ENCODE results near the gene INPP5A. TPM values are rescaled to one million over a fixed set of nuclear protein-coding genes. Genes with fewer than 3 reads are reported as not detected.
"Not testable (repeated sequence)": the region's sequence is repeated elsewhere in the genome, so short reads cannot be mapped to it uniquely, and the experiment has no call there.

Gene INPP5A
- total RNA-seq, 4 donors from 2014 or later = 31.2 to 51.8 (median 41.5) TPM

DNA sequence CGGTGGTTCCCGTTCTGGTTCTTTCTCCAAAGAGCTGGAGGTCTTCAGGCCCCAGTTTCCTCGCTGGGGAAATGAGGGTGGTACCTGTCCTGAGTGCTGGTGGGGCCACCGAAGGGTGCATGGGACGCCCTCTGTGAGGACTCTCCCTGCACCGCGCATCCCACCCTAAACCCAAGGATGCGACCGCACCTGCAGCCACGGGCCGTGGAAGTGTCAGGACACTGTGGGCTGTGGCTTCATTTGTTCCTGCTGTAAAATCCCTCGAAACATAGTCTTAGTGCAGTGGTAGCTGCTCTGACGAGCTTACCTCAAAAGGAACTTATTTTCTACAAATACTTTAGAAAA is 164.2 kb downstream of the INPP5A start:
- 96 to 97% methylated on average over 10 to 12 of the region's 13 CpGs for WGBS, 2 donors
- DNase-seq (ENCODE audit: low spot score in 2 of 2) = no peak
- intact Hi-C loops (cut with DNase I; ENCODE audit: low total_unique reads) = no loop called here
- H3K4me3 ChIP-seq (ENCODE audit: low read depth, poor library complexity, severe bottlenecking) = no peak overlapping the region
- TF ChIP-seq, protein P1, sequence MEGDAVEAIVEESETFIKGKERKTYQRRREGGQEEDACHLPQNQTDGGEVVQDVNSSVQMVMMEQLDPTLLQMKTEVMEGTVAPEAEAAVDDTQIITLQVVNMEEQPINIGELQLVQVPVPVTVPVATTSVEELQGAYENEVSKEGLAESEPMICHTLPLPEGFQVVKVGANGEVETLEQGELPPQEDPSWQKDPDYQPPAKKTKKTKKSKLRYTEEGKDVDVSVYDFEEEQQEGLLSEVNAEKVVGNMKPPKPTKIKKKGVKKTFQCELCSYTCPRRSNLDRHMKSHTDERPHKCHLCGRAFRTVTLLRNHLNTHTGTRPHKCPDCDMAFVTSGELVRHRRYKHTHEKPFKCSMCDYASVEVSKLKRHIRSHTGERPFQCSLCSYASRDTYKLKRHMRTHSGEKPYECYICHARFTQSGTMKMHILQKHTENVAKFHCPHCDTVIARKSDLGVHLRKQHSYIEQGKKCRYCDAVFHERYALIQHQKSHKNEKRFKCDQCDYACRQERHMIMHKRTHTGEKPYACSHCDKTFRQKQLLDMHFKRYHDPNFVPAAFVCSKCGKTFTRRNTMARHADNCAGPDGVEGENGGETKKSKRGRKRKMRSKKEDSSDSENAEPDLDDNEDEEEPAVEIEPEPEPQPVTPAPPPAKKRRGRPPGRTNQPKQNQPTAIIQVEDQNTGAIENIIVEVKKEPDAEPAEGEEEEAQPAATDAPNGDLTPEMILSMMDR (IDR thresholded peaks at IDR 0.05) = no peak
- no peak for TF ChIP-seq POLR2A (IDR thresholded peaks at IDR 0.05)

DNA sequence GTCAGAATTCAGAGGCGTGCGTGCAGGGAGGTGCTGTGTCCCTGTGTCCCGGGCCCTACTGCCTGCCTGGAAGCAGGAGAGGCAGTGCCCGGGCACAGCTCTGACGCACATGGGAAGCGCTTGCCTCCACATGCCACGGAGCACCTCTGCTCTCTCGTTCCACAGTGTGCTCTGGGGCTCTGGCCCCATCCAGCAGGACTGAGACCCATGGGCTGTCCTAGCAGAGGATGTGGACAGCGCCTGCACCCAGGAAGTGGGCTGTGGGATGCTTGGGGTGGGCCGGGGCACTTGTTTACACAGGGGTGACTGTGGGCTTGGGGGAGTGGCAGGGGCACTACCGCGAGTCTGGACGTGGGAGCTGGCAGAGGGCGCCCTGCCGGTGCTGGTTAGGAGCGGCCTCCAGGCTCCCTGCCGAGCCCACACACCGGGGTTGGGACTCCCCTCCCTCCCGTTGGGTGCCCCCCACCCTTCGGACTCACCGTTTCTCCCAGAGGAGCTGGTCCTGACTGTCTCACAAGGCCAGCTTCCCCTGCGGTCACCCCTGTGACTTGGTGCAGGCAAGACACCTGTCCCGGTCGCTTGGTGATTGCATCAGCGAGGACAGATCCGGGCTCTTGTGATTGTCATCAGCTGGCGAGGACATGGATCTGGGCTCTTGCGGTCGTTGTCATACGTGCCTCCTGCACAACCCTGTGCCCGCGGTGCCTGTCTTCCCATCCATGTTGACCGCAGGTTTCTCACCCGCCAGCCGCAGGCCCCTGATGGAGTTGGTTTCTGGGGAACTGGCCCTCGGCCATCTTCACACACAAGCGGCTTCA is 165.2 kb downstream of the INPP5A start:
- peak in 1 of 2 donors; percentile 81 for DNase-seq (ENCODE audit: low spot score in 2 of 2)
- intact Hi-C loops (cut with DNase I; ENCODE audit: low total_unique reads) = no loop called here
- 90% methylated on average over 24 to 37 of the region's 37 CpGs for WGBS, 2 donors
- TF ChIP-seq POLR2A (IDR thresholded peaks at IDR 0.05) = no peak
- TF ChIP-seq, protein P1 (IDR thresholded peaks at IDR 0.05) = no peak
- H3K4me3 ChIP-seq (ENCODE audit: low read depth, poor library complexity, severe bottlenecking) = no peak overlapping the region

DNA sequence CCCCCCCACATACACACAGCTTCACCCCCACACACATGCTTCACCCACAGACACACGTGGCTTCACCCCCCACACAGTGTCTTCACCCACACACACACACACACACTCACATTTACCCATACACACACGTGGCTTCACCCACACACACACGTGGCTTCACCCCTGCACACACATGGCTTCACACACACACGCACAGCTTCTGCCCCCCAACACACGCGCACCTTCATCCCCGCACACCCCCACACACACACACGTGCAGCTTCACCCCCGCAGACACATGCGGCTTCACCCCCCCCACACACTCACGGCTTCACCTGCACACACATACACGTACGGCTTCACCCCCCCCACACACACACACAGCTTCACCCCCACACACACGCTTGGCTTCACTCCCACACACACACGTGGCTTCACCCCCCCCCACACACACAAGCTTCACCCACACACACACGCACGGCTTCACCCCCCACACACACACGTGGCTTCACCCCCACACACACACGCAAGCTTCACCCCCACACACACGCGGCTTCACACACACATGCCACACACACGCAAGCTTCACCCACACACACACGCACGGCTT is 165.9 kb downstream of the INPP5A start:
- DNase-seq (ENCODE audit: low spot score in 2 of 2) = no peak
- intact Hi-C loops (cut with DNase I; ENCODE audit: low total_unique reads) = no loop called here
- no peak overlapping the region for H3K4me3 ChIP-seq (ENCODE audit: low read depth, poor library complexity, severe bottlenecking)
- whole genome bisulfite sequencing, 2 donors = 94 to 95% methylated on average over 24 of the region's 24 CpGs
- TF ChIP-seq, protein P1 (IDR thresholded peaks at IDR 0.05) = no peak
- TF ChIP-seq POLR2A (IDR thresholded peaks at IDR 0.05) = no peak

DNA sequence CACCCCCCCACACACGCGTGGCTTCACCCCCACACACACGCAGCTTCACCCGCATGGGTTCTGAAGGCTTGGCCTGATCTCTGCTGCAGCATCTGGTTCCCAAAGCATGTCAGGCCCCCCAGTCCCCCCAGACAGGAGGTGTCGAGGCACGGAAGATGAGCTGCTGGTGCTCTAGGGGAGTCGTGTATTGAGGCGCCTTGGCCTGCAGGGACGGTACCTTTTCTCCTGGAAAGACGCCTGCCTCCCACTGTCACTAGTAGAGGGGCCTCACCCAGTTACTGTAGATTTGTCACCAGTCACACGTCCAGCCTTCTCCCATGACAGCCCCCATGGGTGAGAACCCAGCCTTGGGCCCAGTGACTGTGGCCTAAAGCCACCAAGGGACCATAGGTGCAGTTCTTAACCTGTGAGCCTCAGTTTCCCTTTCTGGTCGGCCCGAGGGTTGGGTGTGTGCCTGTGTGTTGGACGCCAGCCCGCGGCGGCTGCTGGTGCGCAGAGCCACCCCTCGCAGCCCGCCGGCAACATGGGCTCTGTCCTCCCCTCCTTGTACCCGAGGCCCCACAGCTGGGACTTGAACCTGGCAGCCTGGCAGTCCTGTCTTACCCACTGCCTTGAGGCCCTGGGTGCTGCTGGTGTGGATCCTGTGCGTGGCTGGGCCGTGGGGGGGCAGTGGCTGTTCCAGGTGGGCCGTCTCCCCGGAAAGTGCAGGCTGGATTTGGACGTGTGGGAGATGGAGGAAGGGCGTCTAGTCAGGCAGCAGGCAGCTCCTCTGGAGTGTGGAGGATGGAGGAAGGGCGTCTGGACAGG is 166.6 kb downstream of the INPP5A start:
- intact Hi-C loops (cut with DNase I; ENCODE audit: low total_unique reads) = no loop called here
- DNase-seq (ENCODE audit: low spot score in 2 of 2) = peak in 1 of 2 donors; percentile 68
- WGBS, 2 donors = 95 to 97% methylated on average over 29 of the region's 29 CpGs
- no peak overlapping the region for H3K4me3 ChIP-seq (ENCODE audit: low read depth, poor library complexity, severe bottlenecking)
- TF ChIP-seq, protein P1 (IDR thresholded peaks at IDR 0.05) = no peak
- no peak for TF ChIP-seq POLR2A (IDR thresholded peaks at IDR 0.05)

DNA sequence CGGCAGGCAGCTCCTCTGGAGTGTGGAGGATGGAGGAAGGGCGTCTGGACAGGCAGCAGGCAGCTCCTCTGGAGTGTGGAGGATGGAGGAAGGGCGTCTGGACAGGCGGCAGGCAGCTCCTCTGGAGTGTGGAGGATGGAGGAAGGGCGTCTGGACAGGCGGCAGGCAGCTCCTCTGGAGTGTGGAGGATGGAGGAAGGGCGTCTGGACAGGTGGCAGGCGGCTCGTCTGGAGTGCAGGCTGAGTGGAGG is 167.2 kb downstream of the INPP5A start:
- H3K4me3 ChIP-seq (ENCODE audit: low read depth, poor library complexity, severe bottlenecking); DNase-seq (ENCODE audit: low spot score in 2 of 2); intact Hi-C loops (cut with DNase I; ENCODE audit: low total_unique reads): not testable (repeated sequence)
- 93% methylated on average over 9 of the region's 9 CpGs for WGBS, 2 donors

DNA sequence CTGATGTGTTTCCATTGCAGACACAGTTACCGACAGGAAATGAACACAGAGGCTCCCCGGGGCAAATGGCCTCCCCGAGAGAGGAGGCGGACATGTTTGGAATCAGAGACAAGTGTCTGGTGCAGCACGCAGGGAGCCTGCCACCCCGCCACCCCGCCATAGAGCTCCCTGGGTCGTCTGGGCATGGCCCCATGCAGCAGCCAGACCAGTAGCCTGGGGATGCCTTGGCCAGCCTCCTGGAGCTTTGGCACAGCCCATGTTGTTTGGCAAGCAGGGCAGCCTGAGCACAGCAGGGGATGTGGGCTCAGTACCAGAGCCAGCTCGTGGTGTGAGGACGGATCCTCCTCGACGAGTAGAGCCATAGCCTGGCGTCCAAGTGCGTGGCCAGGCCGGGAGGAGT is 167.6 kb downstream of the INPP5A start:
- TF ChIP-seq POLR2A (IDR thresholded peaks at IDR 0.05) = no peak
- TF ChIP-seq, protein P1 (IDR thresholded peaks at IDR 0.05) = no peak
- intact Hi-C loops (cut with DNase I; ENCODE audit: low total_unique reads) = no loop called here
- peak in 1 of 2 donors; percentile 81 for DNase-seq (ENCODE audit: low spot score in 2 of 2)
- 88 to 98% methylated on average over 14 to 15 of the region's 15 CpGs for WGBS, 2 donors
- no peak overlapping the region for H3K4me3 ChIP-seq (ENCODE audit: low read depth, poor library complexity, severe bottlenecking)

Data from lower leg skin (tissue), 4 donors.